Measurements from ENCODE around the gene SERGEF. TPM values are rescaled to one million over a fixed set of nuclear protein-coding genes. Genes with fewer than 3 reads are reported as not detected.
A peak's percentile ranks its signal among the peaks of the same experiment; 100 is the strongest.

SERGEF gene
- total RNA-seq, 1 donor from 2014 or later = 17.7 TPM

DNA sequence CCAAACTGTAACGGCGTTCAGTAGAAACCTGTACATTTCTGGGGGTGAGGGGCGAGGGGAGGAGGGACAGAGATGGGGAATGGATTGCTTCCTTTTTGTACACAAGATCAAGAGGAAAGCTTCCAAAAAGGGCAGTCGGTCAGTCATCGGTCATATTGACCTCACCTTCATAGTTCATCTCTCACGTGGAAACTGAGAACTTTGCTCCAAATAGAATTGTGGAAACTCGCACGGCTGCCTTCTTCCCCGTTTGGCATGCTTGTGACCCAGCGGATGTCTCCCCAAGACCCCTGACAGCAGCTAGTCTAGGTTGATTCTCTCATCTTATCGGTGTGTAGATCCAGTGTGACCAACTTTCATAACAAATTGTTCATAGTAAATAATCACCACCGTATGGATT, 230.7 kb downstream of the SERGEF start:
- no peak for DNase-seq

DNA sequence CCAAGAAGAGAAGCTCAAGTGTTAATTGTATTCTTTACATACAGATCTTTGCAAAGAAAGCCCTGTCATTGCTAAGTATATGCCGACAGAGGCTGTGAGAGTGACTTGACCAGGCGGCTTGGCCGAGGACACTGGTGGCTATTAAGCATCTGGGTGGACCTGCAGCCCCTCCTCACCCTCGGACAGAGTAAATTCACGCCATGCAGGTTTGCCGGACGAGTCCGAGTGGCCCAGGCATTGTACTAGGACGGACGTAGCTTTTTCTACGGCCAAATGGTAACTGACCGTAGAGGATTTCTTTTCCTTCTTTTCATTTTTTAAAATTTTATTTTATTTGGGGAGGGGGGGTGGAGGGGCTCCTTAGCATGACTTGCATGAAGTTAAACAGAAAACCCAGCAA, 231.2 kb downstream of the SERGEF start:
- no peak for DNase-seq

DNA sequence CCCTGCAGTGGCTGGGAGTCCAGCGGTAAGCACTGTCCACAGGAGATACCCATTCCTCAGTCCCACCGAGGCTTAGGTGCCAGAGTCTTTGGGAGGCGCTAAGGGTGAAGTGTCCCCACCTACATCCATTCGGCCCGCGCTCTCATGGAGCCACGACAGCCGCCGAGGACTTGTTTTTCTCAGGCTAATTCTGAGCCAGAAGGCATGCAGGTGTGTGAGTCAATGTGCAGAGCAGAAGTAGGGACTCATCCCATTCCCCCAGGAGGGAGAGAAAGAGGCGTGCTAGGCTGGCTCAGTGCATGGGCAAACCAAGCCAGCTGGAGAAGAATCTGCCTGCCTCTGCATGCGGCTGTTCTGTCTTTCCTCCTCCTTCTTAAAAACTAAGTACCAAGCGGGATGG, 231.6 kb downstream of the SERGEF start:
- DNase-seq = no peak

DNA sequence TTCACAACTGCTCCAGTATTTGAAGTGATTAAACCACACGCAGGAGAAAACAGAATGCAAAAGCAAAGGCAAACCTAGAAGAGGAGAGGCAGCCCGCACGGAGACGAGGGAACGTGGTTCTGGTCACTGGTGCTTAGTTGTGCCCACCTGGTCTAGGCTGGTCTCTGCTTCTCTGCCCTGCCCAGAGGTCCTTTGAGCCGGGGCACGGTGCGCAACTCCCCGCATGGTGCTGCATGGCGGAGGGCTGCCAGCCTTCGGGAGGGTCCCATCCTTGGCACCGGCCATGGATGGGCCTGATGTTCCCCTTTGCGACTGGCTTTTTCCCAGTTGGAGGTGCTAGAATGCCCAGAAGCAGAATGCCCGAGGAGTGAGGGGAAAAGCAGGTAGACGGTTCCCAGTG, 232.2 kb downstream of the SERGEF start:
- DNase-seq = no peak

DNA sequence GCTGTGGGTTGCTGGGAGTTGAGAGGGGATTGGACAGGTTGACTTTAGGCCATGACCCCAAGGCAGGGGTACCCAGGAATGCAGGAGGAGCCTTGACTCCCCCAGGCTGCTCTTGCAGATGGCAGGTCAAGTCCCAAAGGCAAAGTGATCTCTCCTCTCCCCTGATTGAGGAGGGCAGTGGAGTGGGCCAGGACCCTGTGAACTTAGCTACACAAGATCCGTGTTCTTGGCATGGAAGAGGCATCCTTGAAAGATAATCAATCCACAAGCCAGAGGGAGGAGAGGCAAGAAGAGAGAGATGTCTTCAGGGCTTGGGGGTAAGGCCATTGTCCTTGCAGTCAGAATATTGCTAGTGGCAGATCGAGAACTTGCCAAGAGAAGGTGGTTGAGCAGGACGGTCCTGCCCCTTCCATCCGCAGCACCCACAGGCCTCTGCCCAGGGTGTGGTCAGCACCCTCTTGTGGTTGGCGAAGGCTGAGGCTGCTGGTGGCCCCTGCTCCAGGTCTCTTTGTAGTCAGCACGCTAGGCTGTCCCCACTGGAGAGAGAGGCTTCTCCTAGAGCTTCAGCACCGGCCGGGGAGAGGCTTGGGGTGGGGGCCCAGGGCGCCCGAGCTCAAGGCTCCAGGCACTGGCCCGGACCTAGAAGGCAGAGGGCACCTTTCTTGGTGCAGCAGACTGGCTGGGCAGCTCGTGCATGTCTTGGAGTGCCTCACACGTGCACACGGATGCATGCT, 232.8 kb downstream of the SERGEF start:
- no peak for DNase-seq

DNA sequence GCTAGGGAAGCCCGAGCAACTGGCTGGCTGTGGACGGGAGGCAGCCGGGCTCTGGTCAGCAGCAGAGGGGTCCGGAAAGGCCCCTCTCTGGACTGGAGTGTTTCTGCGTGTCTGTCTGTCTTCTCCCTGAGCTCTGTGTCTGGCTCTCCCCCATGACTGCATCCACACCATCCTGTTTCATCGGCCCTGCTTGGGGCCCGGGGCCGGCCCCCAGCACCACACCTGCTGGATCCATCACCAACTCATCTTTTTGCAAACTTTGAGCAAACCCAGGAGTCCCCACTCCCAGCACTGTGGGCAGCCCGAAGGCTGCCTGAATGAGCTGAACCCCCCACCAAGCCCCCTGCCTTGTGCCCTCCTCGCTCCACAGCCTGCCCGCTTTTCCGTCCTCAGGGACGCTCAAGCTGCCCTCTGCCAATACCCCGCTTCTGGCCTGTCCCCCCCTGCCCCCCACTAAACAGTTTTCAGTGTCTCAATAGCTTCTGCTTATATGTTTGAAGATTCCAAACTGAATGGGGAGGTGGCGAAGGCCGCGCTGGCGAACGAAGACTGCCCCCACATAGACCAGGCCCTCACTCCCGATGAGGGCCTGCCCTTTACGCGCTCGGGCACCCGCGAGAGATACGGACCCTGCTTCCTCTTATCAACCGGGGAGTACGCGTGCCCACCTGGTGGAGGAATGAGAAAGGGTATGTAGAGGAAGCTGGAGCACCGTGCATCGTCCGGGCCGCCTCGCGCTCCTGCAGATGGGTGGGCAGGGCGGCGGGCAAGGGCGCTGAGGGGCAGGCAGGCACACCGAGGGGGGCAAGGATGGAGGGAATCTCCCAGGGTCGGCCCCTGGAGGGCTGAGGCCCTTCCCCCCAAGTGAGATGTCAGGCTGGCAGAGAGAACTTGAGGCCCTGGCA, 233.6 kb downstream of the SERGEF start:
- DNase-seq = no peak

DNA sequence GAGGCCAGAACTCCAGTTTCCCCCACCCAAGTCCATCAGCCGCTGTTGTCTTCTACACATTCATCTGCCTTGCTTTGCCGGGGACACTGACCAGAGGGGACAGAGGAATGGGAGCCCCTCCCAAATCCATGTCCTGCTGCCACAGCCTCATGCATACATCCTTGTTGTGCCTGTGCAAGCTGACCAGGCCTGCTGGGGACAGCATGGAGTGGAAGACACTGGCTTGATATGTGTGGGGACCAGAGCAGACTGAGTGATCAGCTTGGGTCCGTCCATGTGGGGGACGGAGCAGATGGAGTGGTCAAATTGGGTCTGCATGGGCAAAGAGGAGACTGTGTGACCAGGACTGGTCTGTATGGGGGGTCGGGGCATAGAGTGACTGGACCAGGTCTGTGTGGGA, 234.5 kb downstream of the SERGEF start:
- no peak for DNase-seq

DNA sequence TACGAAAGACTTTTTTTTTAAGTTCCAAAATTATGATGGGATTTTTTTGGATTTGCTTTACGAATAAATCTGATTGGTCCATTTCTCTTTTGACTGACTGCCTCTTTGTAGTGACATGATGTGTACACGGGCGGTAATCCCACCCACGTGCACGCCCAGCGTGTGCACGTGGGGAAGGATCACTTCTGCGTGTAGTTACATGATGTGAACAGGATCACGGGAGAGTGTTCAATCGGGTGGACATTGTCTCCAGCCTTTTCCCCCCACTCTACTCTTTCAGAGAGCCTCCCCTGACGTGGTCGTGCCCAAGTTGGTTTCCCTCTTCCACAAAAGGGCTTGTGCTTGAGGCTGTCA, 235.1 kb downstream of the SERGEF start:
- no peak for DNase-seq

DNA sequence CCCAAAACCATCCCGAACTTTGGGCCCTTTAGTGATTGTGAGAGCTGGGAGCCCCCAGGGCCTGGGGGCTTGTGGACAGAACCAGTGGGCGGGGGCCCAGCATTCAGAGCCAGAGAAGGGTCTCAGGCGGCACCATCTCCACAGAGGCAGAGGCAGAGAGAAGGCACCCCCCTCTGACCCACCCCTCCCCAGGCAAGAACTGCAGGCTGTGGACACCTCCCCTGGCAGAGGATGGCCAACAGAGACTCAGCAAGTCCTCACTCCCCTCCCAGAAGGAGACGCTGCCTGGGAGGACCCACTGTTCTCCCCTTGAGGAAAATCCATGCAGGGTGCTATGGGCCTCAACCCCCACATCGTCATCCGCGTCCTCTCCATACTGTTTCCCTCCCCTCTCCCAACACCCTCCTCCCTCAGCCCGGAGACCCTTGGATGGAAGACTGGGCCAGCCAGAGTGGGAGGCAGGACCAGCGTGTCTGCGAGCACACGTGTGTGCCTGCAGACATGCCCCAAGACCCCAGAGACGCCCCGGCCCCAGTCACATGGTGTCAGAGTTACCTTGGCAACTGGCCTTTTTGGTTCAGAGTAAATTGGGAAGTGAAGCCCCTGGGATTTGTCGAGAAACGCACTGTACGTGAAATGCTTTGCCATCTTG, 235.6 kb downstream of the SERGEF start:
- no peak for DNase-seq

DNA sequence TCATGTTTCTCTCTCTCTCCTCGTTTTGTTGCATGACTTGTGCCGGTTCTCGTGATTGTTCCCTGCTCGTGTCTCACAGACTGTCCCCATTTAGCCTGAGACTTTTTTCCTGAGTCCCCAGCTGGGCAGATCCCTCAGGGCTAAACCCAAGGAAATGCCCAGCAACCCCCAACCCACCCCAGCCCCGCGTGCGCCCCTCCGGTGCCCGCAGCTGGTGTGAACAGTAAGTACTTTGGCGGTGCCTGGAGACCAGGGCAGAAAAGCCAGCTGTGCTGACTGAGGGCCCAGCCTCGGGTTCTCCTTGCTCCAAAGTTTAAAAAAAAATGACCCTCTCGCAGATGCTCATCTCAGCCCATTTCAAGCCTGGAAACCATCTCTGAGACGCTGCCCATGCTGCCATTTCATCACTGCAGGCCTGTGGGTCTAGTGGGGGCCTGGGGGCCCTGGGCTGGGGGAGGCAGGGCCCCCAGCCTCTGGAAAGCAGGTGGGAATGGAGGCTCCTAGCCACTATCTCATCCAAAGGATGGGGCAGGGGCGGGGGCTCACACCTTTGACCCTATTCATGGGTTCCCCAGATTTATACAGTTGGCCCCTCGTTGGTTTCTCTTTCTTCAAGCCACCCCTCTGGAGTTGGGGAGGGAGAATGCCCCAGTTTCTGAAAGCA, 236.5 kb downstream of the SERGEF start:
- DNase-seq = no peak

DNA sequence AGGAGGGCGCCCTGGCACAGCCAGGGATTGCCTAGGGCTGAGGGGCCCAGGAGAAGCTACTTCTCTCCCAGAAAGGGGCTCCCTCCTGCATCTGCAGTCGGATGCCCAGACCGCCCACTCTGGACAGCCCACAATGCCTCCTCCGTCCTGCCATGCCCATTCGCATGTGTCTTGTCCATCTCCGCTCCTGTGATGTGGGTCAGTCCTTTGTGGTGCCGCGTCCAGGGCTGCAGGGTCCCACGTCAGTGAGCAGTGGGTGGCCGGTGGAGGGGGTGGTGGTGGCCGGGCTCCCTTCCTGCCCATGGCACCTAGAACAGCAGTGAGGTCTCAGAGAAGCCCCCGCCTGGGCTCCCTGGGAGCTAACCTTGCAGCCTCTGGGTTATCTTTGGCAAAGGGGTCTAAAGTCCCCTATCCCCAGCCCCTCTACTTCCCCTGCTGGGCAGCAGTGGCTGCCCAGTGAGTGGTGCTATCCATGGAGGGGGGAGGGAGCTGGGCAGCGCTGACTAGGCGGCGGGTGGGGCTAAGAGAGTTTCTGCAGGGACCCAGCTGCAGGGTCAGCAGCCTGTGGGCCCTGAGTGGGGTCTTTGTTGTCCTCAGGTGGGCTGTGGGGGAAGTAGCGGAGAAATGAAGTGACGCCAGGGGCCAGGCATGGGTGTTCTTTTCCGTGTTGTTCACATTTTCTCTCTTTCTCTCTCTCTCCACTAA, 237.2 kb downstream of the SERGEF start:
- DNase-seq = no peak

DNA sequence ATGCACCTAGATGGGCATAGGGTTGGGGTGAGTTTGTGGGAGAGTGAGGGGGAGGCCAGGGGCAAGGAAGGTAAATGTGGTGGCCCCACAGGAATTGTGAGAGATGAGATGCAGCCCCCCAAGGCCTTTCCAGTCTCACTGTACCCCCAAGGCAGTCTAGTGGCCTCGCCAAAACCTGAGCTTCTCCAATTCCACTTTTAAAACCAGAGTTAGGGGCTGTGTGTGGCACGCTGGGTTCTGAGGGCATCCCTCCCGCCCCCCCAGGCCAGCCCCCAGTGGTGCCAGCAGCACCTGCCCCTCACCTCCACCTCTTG, 237.9 kb downstream of the SERGEF start:
- no peak for DNase-seq

DNA sequence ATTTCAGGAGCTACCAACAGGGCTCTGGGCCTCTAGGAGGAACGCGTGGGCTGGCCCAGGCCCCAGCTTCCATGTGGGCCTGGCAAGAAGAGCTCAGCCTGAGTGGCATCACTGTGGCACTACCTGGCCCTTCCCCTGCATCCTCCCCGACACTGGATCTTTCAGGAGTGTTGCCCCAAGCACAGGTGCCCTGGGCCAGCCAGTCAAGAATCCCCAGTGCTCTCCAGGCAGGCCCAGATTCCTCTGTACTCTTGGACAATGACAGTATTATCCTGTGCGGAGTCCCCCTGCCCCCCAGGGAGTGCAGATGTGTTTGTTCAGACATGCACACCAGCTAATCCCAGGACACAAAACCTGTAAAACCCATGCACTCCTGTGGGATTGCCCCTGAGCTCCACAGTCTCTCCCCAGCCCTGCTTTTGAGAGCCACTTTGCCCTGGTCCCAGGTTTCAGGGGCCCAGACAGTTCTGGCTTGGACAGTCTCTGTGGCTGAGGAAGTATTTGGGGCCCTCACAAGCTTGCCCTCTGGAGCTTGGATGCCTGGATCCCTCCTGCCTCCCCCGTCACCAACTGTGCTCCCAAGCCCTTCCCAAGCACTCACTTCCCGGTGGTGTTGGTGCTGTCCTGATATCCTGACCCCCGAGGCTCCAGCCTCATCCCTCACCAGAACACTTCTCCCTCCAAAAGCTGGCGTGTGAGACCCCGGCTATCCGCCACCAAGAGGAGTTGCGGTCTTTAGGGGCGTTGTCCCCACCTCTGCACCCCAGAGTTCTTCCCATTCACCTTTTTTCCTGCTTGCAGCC, 238.4 kb downstream of the SERGEF start:
- peak; percentile 19 for DNase-seq

DNA sequence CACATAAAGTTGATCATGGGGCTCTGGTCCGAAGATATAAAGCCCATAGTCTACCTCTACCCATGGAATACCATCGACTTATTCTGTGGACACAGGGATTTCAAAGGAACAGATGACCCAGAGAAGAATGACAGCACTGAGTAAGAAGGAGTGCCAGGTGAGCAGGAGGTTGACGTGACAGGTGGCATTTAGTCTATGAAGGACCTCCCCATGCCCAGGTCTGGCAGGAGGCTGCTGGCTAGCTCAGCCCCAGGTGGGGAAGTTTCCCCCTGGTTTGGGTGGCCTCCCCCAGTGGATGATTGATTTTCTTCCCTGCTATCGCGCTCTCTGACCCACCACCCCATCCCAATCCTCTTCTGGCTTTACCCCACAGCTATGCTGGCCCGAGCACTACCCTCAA, 239.2 kb downstream of the SERGEF start:
- DNase-seq = no peak

DNA sequence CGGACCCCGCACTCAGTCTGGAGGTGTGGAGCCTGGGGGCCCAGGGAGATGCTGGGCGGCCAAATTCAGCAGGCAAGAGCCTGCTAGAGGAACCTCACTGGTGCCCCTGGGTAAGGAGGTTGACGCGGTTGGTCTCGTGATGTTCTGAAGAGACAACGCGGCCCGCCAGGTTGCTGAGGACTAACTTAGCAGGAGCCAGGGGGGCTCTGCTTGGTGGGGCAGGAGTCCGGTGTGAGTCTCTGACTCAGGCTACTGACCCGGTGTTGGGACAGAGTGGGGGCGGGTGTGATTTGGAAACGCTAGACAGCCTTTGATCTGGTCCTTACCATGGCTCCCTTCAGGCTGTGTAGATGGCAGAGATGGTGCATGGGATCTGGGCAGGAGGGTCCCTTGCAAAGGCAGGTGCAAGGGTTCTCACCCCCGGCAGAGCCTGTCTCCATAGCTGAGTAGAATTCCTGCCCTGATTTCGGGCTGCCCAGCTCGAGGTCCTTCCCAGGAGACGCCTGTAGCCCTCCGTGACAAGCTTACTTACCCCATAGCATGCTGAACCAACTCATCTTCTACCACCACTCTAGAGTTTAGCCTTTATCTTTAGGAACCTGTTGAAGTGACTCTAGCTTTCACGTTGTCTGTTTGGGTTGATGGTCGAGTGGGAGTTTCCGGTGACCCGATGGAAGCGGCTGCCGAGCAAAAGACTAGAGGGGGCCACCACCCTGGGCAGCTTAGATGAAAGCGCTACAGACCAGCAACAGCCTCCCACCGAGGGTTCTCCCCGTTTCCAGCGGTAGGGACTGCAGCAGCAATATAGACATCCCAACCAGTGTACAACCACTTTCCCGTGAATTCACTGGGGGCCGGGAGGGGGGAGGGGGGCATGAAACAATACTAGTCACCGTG, 239.9 kb downstream of the SERGEF start:
- no peak for DNase-seq

DNA sequence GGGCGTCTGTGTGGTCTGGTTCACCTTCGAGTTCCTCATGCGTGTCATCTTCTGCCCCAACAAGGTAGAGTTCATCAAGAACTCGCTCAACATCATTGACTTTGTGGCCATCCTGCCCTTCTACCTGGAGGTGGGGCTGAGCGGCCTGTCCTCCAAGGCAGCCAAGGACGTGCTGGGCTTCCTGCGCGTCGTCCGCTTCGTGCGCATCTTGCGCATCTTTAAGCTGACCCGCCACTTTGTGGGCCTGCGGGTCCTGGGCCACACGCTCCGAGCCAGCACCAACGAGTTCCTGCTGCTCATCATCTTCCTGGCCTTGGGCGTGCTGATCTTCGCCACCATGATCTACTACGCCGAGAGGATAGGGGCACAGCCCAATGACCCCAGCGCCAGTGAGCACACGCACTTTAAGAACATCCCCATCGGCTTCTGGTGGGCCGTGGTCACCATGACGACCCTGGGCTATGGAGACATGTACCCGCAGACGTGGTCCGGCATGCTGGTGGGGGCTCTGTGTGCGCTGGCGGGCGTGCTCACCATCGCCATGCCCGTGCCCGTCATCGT, 240.9 kb downstream of the SERGEF start:
- no peak for DNase-seq

DNA sequence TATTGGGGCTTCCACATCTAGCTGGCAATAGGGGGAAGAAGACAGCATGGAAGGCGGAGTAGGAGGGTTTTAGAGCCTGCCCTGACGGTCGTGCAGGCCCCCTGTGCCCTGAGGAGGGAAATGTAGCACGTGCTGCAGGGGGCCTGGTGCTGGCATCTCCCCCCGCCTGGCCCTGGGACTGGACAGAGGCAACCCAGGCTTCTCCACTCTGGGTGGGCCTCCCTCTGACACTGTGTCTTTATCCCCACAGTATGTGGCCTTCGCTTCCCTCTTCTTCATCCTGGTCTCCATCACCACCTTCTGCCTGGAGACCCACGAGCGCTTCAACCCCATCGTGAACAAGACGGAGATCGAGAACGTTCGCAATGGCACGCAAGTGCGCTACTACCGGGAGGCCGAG, 241.4 kb downstream of the SERGEF start:
- no peak for DNase-seq

DNA sequence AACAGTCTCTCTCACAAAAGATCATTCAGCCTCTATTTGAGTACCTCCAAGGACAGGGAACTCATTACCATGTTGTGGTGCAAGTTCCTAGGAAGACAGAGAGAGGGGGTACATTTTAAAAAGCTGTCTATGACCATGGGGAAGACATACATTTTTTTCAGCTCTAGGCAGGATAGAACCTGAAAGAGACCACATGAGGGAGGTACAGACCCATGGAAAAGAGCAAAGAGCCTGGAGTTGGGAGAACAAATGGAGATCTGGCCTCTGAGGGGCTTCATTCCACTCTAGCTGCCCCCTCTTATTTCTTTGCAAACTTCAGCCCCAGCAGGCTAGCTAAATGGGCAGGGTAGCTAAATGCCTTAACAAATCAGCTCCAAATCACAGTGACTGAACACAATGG, 241.9 kb downstream of the SERGEF start:
- DNase-seq = no peak

DNA sequence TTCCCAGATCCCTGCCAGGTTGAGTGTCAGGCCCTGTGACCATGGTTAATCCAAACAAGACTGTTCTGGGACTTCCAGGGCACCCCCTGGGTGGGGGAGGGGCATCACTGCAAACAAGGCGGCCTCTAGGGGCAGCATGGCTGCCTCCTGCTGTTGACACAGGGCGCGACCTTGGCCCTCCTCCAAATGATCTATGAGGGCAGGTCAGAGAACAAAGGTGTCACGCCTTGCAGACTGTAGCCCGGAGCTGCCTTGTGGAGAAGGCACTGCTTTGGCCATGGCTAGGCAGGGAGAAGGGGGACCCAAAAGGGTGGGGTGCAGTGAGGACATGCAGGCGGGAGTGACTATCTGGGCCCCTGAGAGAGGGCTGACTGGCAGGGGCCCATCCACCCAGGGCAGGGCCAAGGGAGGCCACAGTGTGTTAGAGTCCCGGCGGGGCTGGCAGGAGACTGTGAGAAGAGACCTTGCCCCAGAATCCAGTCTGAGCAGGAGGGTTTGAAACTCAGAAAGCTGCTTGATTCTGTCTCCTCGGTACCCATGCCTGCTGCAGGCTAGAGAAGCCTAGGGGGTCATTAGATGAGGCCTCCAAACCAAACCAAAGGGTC, 242.7 kb downstream of the SERGEF start:
- DNase-seq = no peak

DNA sequence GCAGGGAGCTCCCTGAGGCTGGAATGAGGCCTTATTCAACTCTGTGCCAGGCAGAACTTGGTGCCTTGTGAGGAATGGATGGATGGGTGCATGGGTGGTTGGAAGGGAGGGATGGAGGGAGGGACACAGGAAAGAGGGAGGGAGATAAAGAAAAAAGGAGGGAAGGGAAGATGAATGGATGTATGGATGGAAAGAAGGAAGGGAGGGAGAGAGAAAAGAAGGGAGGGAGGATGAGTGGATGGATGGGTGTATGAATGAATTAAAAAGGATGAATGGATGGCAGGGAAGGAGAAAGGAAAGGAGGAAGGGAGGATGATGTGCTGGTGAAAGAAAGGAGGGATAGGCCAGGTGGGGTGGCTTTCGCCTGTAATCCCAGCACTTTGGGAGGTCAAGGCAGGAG, 243.6 kb downstream of the SERGEF start:
- no peak for DNase-seq
